DMS 273 treated with DMSO at 0.1 percent for 48 hours (cell line): ENCODE data around the gene SMYD4.
"Not testable (repeated sequence)": the region's sequence is repeated elsewhere in the genome, so short reads cannot be mapped to it uniquely, and the experiment has no call there.

Experiments used
- DNase-seq: peaks from one replicate; lab custom pipeline; 2025; lab: John Stamatoyannopoulos, UW

The SMYD4 gene

GRCh38 chr17:1820528-1821252, 9.0 kb downstream of the SMYD4 start:
- DNase-seq: no peak

GRCh38 chr17:1813088-1813487, 16.6 kb downstream of the SMYD4 start:
- no peak for DNase-seq

- DNase-seq: no peak
Observed at GRCh38 chr17:1810450-1811103, 19.1 kb downstream of the SMYD4 start.

GRCh38 chr17:1809815-1810214, 19.9 kb downstream of the SMYD4 start:
- DNase-seq: not testable (repeated sequence)

GRCh38 chr17:1808644-1809043, 21.1 kb downstream of the SMYD4 start:
- no peak for DNase-seq

GRCh38 chr17:1807890-1808289, 21.8 kb downstream of the SMYD4 start:
- no peak for DNase-seq

- DNase-seq: no peak
Observed at GRCh38 chr17:1803280-1803679, 26.4 kb downstream of the SMYD4 start.

GRCh38 chr17:1802429-1802828, 27.3 kb downstream of the SMYD4 start:
- DNase-seq: no peak

- DNase-seq: no peak
Observed at GRCh38 chr17:1800712-1801111, 29.0 kb downstream of the SMYD4 start.

GRCh38 chr17:1800240-1800639, 29.5 kb downstream of the SMYD4 start:
- DNase-seq: no peak

- DNase-seq: not testable (repeated sequence)
Observed at GRCh38 chr17:1797846-1798245, 31.9 kb downstream of the SMYD4 start.

- no peak for DNase-seq
Observed at GRCh38 chr17:1797323-1797722, 32.4 kb downstream of the SMYD4 start.

- DNase-seq: no peak
Observed at GRCh38 chr17:1796800-1797199, 32.9 kb downstream of the SMYD4 start.

- DNase-seq: no peak
Observed at GRCh38 chr17:1793447-1793806, 36.3 kb downstream of the SMYD4 start.

- no peak for DNase-seq
Observed at GRCh38 chr17:1792495-1793446, 36.9 kb downstream of the SMYD4 start.

GRCh38 chr17:1789936-1790335, 39.8 kb downstream of the SMYD4 start:
- DNase-seq: no peak

GRCh38 chr17:1787301-1787902, 42.3 kb downstream of the SMYD4 start:
- DNase-seq: no peak

- DNase-seq: no peak
Observed at GRCh38 chr17:1786708-1787107, 43.0 kb downstream of the SMYD4 start.

- DNase-seq: no peak
Observed at GRCh38 chr17:1785930-1786329, 43.8 kb downstream of the SMYD4 start.

- DNase-seq: no peak
Observed at GRCh38 chr17:1783834-1784611, 45.7 kb downstream of the SMYD4 start.

GRCh38 chr17:1783271-1783670, 46.4 kb downstream of the SMYD4 start:
- no peak for DNase-seq

- no peak for DNase-seq
Observed at GRCh38 chr17:1782171-1782567, 47.5 kb downstream of the SMYD4 start.
